Thyroid gland (tissue), 4 donors: ENCODE measurements around the gene SERTAD1. TPM values are rescaled to one million over a fixed set of nuclear protein-coding genes. Genes with fewer than 3 reads are reported as not detected.

Source experiments
- DNase-seq, 2 donors: peaks; one replicate each; pipeline ENCODE4 v3.0.0-alpha.2; 2019
- H3K27ac ChIP-seq, 3 donors: fragments of 200-600 bp; sonication (generic); 1 replicate in 2 of 3; 2 replicates in 1 of 3; pipeline ENCODE4 v1.5.1; 2016 to 2019; ENCODE audit warnings: mild to moderate bottlenecking in 1 of 3, moderate library complexity in 1 of 3
- H3K27me3 ChIP-seq: fragments of 200-600 bp; sonication (generic); one replicate; pipeline ENCODE4 v1.5.1; 2019
- H3K36me3 ChIP-seq, 2 donors: fragments of 200-600 bp; sonication (generic); one replicate each; pipeline ENCODE4 v1.5.1; 2016 to 2019
- H3K4me1 ChIP-seq, 2 donors: fragments of 200-600 bp; sonication (generic); one replicate each; pipeline ENCODE4 v1.5.1; 2017 to 2019
- H3K4me3 ChIP-seq, 3 donors: fragments of 200-600 bp; sonication (generic); replicated peaks in 1 of 3; 1 replicate in 2 of 3; 2 replicates in 1 of 3; pipeline ENCODE4 v1.5.1; 2016; ENCODE audit warnings: mild to moderate bottlenecking in 1 of 3
- H3K9me3 ChIP-seq: fragments of 200-600 bp; sonication (generic); one replicate; pipeline ENCODE4 v1.5.1; 2017
- CTCF ChIP-seq, 6 experiments: fragments of 200-600 bp in 3 of 6; fragments of 450-650 bp in 3 of 6; sonication (generic) in 3 of 6; IDR thresholded peaks; one replicate each; pipeline ENCODE4 v1.5.1; 2016 to 2019; ENCODE audit warnings: antibody characterized with exemption in 6 of 6, mild to moderate bottlenecking in 2 of 6, inconsistent platforms in 1 of 6, moderate library complexity in 1 of 6
- POLR2A ChIP-seq, 2 donors: fragments of 450-650 bp; IDR thresholded peaks; one replicate each; pipeline ENCODE4 v1.6.1; 2017; ENCODE audit warnings: antibody characterized with exemption in 2 of 2, mild to moderate bottlenecking in 2 of 2, moderate library complexity in 1 of 2
- WGBS, 2 donors: methylation state at CpG; one replicate each; pipeline ENCODE4 v1.1.5; 2017; 5-methylcytosine and 5-hydroxymethylcytosine counted together
- intact Hi-C: fragments of 100-400 bp; cut with DNase I; formaldehyde crosslinking; loops from one replicate; pipeline ENCODE4 v1.15.1; 2023
- total RNA-seq, 4 donors: library from RNA; depleted of rRNA; stranded (reverse); fragments of >200 nt; gene quantifications; one replicate each; pipeline ENCODE4 v1.2.3, GENCODE V29; 2016

Gene SERTAD1
- total RNA-seq, 4 donors from 2014 or later = 12.6 to 19.9 (median 15.1) TPM

DNA sequence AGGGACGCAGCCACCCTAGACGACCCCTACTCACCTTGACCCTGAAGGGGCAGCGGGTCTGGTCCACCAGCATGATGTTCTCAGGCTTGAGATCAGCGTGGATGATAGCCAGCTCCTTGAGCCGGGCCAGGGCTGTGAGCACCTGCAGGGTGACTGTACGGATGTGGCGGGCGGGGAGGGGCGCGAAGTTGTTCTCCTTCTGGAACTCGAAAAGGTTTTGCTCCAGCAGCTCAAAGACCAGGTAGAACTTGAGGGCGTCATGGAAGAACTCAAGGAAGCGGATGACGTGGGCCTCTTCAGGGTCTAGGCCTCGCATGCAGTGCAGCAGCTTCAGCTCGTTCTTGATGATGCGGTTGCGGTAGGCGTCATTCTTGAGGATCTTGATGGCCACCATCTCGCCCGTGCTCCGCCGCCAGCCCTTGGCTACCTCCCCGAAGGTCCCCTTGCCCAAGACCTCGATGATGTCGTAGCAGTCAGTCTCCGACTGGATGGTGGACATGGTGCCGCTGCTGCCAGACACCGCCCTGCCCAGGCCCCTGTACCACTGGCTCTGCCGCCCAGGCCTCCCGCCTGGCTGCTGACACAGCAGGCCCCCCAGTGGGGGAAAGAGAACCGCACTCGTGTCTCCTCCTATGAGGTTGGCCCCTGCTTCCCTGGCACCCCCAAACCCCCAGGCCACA, 36.2 kb downstream of the SERTAD1 start:
- no peak for TF ChIP-seq POLR2A (IDR thresholded peaks at IDR 0.05)
- TF ChIP-seq CTCF (IDR thresholded peaks at IDR 0.05) = no peak
- Histone ChIP-seq H3K4me1 (peaks cover 5 to 6% of the 10 kb centered on the region in 2 donors), H3K4me3 (no peak overlapping the region), H3K36me3 (no peaks in the 10 kb centered on the region), H3K27me3 (no peaks in the 10 kb centered on the region), H3K27ac (no peak overlapping the region), H3K9me3 (no peaks in the 10 kb centered on the region)
- DNase-seq = no peak
- 92 to 94% methylated on average over 26 to 33 of the region's 33 CpGs for WGBS, 2 donors
- intact Hi-C loops = no loop called here

- H3K27me3 ChIP-seq = no peaks in the 10 kb centered on the region
- peaks cover 5 to 6% of the 10 kb centered on the region in 2 donors for H3K4me1 ChIP-seq
- H3K4me3 ChIP-seq = no peak overlapping the region
- no peak overlapping the region for H3K27ac ChIP-seq
- no peaks in the 10 kb centered on the region for H3K36me3 ChIP-seq
- intact Hi-C loops = no loop called here
- TF ChIP-seq CTCF (IDR thresholded peaks at IDR 0.05) = no peak
- no peak for TF ChIP-seq POLR2A (IDR thresholded peaks at IDR 0.05)
- H3K9me3 ChIP-seq = no peaks in the 10 kb centered on the region
- 75 to 81% methylated on average over 3 of the region's 3 CpGs for WGBS, 2 donors
- no peak for DNase-seq
Measured at GRCh38 chr19:40388481-40388880, 37.3 kb downstream of the SERTAD1 start.

DNA sequence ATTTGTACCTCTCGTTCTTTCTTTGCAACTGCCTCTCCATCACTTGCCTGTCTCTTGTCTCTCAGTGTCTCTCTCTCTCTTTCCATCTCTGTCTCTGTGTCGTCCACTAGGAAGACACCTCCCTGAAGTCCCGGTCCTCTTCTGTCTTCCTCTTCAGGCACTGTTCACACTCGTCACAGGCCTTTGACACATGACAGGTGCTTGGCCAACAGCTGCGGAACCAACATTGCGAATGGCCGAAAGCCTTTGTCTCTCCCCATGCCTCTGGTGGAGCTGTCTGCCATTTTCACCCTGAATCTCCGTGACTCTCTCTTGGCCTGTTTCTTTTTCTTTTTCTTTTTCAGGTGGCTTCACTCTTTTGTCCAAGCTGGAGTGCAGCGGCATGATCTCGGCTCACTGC, 38.6 kb downstream of the SERTAD1 start:
- H3K36me3 ChIP-seq = no peaks in the 10 kb centered on the region
- no peak overlapping the region for H3K4me3 ChIP-seq
- H3K4me1 ChIP-seq = no peaks in the 10 kb centered on the region
- H3K9me3 ChIP-seq = no peaks in the 10 kb centered on the region
- no peak for DNase-seq
- TF ChIP-seq POLR2A (IDR thresholded peaks at IDR 0.05) (no peak), CTCF (IDR thresholded peaks at IDR 0.05) (no peak)
- intact Hi-C loops = no loop called here
- no peaks in the 10 kb centered on the region for H3K27me3 ChIP-seq
- H3K27ac ChIP-seq = no peak overlapping the region
- WGBS, 2 donors = 94 to 96% methylated on average over 10 of the region's 10 CpGs

- intact Hi-C loops = no loop called here
- Histone ChIP-seq H3K36me3 (peaks cover 0 to 4% of the 10 kb centered on the region in 2 donors), H3K27me3 (no peaks in the 10 kb centered on the region), H3K27ac (no peak overlapping the region), H3K9me3 (no peaks in the 10 kb centered on the region), H3K4me1 (no peaks in the 10 kb centered on the region), H3K4me3 (no peak overlapping the region)
- WGBS, 2 donors = 58 to 87% methylated on average over 15 to 22 of the region's 28 CpGs
- no peak for DNase-seq
- TF ChIP-seq CTCF (IDR thresholded peaks at IDR 0.05) = no peak
- TF ChIP-seq POLR2A (IDR thresholded peaks at IDR 0.05) = no peak
Measured at GRCh38 chr19:40383668-40384248, 42.0 kb downstream of the SERTAD1 start.

DNA sequence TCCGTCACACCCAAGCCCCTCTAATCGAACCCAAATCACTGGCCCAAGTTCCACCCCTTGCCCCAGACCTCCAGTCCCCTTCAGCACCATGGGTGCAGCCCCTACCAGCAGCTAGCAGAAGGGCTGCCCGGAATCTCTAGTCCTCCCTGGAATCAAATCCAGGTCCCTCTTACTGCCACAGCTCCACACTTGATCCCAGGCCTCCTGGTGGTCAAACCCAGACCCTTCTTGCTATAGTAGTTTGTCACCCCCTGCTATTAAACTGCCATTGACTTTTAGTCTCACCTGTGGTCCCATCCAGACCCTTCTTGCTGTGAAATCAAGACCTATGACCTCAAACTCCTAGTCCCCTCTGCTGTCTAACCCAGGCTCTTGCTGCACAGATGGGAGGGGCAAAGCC, 44.5 kb downstream of the SERTAD1 start:
- Histone ChIP-seq H3K9me3 (no peaks in the 10 kb centered on the region), H3K27me3 (no peaks in the 10 kb centered on the region), H3K4me1 (no peaks in the 10 kb centered on the region), H3K27ac (no peak overlapping the region), H3K36me3 (peaks cover 3 to 19% of the 10 kb centered on the region in 2 donors), H3K4me3 (no peak overlapping the region)
- intact Hi-C loops = no loop called here
- TF ChIP-seq POLR2A (IDR thresholded peaks at IDR 0.05) (no peak), CTCF (IDR thresholded peaks at IDR 0.05) (no peak)
- WGBS, 2 donors = 72 to 100% methylated on average over 1 to 3 of the region's 3 CpGs
- DNase-seq = no peak
